T-helper 2 cell treated with Interferon-gamma antibody and Interleukin-4, amounts not matched to agents 100 ng/mL and 5 ng/mL, for 36 hours (primary cell): ENCODE measurements around the gene NEU2. TPM values are rescaled to one million over a fixed set of nuclear protein-coding genes. Genes with fewer than 3 reads are reported as not detected.
"Not testable (repeated sequence)": the region's sequence is repeated elsewhere in the genome, so short reads cannot be mapped to it uniquely, and the experiment has no call there.

ENCODE experiments used
- intact Hi-C: fragments of 100-400 bp; cut with micrococcal nuclease; formaldehyde crosslinking; loops from one replicate; pipeline ENCODE4 v1.15.1; 2023
- total RNA-seq: library from RNA; stranded (reverse); gene quantifications from 2 replicates; pipeline ENCODE4 v1.2.3, GENCODE V29; 2022

NEU2 gene
- total RNA-seq, 1 donor from 2014 or later = not detected

DNA sequence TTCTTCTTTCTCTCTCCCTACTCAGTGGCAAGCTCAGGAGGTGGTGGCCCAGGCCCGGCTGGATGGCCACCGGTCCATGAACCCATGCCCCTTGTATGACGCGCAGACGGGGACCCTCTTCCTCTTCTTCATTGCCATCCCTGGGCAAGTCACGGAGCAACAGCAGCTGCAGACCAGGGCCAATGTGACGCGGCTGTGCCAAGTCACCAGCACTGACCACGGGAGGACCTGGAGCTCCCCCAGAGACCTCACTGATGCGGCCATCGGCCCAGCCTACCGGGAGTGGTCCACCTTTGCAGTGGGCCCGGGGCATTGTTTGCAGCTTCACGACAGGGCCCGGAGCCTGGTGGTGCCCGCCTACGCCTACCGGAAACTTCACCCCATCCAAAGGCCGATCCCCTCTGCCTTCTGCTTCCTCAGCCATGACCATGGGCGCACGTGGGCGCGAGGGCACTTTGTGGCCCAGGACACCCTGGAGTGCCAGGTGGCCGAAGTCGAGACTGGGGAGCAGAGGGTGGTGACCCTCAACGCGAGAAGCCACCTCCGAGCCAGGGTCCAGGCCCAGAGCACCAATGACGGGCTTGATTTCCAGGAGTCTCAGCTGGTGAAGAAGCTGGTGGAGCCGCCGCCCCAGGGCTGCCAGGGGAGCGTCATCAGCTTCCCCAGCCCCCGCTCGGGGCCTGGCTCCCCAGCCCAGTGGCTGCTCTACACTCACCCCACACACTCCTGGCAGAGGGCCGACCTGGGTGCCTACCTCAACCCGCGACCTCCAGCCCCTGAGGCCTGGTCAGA, 1.8 kb downstream of the NEU2 start:
- intact Hi-C loops = no loop called here

GRCh38 chr2:233035426-233036161, 3.1 kb downstream of the NEU2 start:
- intact Hi-C loops = no loop called here

DNA sequence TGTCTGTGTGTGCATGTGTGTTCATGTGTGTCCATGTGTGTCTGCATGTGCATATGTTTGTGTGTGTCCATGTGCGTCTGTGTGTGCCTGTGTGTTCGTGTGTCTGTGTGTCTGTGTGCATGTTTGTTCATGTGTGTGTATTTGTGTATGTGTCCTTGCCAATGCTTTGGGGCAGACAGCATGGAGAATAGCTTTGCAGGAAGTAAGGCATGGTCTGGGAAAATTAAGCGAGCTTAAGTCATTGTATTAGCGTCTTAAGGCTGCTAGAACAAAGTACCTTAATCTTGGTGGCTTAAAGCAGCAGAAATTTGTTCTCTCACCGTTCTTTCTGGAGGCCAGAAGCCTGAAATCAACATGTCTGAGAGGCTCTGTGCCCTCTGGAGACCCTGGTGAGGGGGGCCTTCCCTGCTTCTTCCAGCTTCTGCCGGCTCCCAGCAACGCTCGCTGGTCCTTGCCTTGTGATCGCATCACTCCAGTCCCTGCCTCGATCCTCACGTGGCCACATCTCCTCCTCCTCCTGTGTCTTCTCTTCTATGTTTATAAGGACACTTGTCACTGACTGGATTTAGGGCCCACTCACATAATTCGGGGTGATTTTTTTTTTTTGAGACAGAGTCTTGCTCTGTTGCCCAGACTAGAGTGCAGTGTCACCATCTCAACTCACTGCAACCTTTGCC, 3.8 kb downstream of the NEU2 start:
- intact Hi-C loops = no loop called here

GRCh38 chr2:233037078-233037477, 4.6 kb downstream of the NEU2 start:
- intact Hi-C loops = no loop called here

- intact Hi-C loops = no loop called here
These were observed 6.9 kb downstream of the NEU2 start for GRCh38 chr2:233039212-233039845.

- intact Hi-C loops = no loop called here
These were observed 7.5 kb downstream of the NEU2 start for GRCh38 chr2:233039846-233040530.

- intact Hi-C loops = no loop called here
These were observed 8.1 kb downstream of the NEU2 start for GRCh38 chr2:233040571-233040970.

- intact Hi-C loops = no loop called here
These were observed 9.4 kb downstream of the NEU2 start for GRCh38 chr2:233041722-233042323.

DNA sequence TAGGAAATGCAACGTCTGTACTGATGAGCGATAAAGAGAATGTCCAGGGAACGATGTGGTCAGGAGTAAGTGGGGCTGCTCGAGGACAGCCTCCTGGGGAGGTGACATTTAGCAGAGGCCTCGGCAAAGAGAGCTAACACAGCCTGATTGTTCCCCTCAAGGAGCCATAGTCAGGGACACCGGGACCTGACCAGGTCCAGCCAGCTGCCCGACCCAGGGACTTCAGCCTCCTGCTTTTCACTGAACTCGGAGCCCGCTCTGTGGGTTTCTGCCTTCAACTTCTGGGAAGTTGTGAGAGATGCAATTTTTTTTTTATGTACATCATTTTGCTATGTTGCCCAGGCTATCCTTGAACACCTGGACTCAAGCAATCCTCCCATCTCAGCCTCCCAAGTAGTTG, 10.1 kb downstream of the NEU2 start:
- intact Hi-C loops = no loop called here

DNA sequence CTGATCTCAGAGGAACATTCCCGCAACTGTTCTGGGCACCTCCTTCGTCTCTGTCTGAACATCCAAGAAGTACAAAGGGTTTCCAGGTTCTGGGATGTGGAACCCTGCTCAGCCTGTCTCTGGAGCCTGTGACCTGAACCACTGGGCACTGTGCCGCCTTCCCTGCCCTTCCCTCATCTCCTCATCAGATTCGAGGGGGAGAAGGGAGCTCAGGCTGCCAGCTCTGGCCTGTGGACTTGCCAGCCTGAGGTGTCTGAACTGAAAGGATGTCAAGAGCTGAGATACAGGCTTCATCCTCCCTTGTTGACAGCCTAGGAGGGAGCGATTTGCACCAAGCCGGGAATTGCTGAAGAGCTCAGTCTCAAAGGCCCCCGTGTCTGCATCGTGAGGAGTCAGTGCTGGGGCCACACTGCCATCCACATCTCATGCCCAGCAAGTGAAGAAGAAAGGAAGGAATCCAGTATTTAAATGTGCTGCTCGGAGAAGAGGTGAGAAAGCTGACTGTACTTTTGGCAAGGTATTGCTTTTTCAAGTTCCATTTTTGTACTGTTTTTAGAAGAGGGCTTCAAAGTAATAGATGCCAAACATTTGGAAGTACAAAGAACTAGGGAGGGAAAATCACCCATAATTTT, 12.6 kb downstream of the NEU2 start:
- intact Hi-C loops = no loop called here

DNA sequence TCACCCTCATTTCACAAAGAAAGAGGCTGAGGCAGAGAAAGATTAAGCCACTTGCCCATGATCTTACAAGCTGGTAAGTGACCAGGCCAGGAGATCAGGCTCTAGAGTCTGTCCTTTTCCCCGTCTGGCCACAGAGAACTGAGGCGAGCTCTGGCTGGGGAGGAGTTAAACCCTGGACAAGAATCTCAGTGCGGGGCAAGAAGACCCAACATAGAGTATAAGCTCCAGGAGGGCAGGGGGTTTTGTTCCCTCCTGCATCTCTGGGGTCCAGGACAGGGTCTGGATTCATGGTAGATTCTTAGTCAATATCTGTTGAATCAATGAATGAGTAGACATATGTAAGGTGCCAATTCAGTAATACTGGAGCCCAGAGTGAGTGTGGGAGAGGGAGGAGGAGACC, 14.7 kb downstream of the NEU2 start:
- intact Hi-C loops = no loop called here

DNA sequence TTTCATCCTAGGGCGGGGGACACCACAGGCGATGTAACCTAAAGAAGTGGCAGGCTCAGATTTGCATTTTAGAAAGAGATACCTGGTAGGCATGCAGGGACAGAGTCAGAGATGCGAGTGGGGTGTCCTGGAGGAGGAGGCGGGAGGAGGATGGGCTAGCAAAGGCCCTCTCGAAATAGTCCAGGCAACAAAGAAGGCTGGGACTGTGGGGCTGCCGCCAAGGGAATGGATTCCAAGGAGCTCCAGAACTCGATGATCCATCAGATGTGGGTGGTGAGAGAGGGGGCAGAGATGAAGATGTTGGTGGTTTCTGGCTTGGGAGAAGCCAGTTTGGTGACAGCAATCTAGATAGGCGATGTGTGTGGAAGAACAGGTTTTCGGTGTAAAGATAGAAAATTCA, 15.2 kb downstream of the NEU2 start:
- intact Hi-C loops = no loop called here

DNA sequence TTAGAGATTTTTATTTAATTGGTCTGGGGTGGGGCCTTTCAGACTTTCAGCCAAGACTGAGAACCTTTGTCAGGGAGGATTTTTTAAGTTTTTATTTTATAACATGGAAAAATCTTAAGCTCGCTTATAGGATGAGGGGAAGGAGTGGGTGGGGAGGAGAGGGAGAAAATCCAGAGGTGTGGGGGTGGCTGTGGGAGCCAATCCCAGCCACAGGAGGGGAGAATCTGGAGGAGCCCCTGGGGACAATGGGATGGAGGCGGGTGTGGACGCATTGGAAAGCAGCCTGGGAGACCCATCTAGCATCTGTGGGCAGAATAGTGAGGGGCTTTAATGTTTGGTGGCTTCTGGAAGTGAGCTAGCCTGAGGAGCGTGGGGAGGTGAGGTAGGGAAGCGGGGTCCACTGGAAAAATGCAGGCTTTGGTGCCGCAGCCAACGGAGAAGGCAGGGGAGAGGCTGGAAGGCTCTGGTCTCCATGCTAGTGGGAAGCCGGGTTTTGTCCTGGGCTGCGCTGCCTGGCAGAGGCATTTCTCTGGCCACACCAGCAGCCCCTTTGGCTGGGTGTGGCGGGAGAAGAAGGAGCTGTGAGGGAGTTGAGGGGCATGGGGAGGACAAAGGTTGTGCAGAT, 16.2 kb downstream of the NEU2 start:
- intact Hi-C loops = no loop called here

DNA sequence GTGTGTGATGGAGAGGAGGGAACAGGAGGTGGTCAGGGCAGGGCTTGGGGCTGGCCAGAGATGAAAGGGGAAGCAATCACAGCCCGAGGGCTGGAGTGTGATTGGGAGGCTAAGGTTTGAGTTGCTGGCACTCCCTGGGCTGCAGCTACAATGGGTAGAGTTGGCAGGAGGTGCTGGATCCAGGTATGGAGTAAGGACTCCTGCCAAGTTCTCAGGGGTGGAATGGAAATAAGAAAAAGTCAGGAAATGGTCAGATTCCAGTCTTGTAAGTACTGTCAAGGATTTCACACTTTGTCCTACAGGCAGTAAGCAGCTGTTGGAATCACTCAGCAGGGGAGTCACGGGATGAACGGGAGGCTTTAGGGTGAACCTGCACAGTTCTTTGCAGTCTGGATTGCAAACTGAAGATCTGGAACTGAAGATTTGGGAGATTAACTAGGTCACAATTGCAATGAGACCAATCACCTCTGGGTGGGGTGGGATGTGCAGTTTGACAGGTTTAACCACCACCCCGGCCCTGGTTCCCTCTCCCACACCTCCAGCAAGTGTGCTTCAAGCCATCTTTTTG, 16.8 kb downstream of the NEU2 start:
- intact Hi-C loops = no loop called here

DNA sequence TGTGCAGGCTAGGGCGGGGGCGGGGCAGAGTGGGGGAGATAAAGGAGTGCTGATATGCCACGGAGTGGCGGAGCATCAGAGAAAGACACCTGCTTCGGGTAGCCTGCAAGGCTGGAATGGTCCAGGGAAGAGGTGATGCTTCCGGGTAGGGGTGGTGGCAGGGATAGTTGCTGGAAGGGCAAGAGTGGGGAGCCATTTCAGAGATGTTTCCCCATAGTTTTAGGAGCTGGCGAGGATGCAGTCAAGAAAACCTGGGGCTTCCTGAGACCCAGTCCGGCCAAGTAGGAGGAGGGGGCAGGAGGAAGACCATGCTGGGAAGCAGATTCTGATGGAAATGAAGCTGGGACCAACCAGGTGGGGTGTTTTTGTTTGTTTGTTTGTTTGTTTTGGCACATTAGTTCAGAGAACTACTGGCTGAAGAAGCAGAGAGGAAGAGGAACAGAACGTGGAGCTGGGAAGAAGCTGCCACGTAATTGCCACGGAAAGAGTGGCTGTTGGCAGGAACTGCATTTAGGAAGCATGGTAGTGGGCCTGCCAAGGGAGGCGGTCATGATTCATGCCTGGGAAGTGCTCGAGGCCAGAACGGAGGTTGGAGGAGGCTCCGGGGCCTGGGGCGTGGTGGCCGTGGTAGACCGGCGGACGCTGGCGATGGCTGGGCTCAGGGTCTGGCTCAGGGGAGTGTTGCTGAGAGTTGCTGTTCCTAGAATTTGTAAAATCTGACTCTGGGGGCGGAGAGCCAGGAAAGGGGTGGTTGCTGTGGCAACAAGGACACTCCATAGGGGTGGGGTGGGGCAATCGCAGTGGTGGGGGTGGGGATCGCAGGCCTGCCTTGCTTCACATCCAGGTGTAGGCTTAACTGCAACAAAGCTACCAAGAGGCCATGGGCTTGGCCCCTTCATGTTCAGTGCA, 19.0 kb downstream of the NEU2 start:
- intact Hi-C loops = no loop called here

- intact Hi-C loops = not testable (repeated sequence)
These were observed 20.0 kb downstream of the NEU2 start for GRCh38 chr2:233052517-233052916.

DNA sequence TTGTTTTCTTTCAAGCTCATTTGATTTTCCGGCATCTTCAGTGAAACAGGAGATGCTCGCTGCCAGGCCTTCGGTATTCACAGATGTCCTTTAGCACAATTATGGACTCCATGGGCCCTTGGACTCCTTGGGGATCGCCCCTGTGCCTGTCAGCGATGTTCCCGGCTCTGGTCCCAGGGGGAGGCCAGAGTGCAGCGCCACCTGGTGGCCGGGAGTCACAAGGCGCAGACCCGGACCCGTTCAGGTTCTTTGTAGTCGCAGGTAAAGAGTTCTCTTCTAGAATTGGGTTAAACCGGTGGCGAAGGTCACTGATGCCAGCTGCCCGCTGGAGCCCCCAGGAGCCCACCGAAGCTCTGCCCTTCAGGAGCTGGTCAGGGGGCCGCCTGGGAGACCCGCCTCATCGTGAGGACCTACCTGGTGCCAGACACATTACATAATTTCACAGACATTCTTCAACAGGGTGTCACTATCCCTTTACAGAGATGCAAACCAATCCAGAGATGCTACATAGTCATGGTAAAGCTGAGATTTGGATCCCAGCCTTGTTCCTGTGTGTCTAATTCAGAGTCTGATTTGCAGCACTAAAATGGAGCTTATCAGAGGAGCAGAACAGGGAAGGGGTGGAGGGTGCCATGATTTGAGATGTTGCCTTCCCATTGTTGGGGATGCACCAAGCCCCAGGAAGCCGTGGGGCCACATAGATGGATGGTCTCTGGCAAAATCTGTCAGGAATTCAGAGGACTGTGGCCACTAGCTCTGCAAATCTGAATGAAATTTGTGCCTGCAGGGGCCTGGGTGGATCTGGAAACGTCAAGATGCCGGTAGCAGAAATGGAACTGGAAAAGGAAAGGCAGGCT, 21.7 kb downstream of the NEU2 start:
- intact Hi-C loops = loop anchor here (2.0 kb wide), 1 partner anchor 447 kb away; no protein-coding TSS in a partner anchor
